Measurements from ENCODE around the gene PIK3AP1. TPM values are rescaled to one million over a fixed set of nuclear protein-coding genes. Genes with fewer than 3 reads are reported as not detected.

PIK3AP1 gene, protein sequence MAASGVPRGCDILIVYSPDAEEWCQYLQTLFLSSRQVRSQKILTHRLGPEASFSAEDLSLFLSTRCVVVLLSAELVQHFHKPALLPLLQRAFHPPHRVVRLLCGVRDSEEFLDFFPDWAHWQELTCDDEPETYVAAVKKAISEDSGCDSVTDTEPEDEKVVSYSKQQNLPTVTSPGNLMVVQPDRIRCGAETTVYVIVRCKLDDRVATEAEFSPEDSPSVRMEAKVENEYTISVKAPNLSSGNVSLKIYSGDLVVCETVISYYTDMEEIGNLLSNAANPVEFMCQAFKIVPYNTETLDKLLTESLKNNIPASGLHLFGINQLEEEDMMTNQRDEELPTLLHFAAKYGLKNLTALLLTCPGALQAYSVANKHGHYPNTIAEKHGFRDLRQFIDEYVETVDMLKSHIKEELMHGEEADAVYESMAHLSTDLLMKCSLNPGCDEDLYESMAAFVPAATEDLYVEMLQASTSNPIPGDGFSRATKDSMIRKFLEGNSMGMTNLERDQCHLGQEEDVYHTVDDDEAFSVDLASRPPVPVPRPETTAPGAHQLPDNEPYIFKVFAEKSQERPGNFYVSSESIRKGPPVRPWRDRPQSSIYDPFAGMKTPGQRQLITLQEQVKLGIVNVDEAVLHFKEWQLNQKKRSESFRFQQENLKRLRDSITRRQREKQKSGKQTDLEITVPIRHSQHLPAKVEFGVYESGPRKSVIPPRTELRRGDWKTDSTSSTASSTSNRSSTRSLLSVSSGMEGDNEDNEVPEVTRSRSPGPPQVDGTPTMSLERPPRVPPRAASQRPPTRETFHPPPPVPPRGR
- 10 to 100 TPM; 17.5 to 64.4 (median 23.7) TPM for total RNA-seq

DNA sequence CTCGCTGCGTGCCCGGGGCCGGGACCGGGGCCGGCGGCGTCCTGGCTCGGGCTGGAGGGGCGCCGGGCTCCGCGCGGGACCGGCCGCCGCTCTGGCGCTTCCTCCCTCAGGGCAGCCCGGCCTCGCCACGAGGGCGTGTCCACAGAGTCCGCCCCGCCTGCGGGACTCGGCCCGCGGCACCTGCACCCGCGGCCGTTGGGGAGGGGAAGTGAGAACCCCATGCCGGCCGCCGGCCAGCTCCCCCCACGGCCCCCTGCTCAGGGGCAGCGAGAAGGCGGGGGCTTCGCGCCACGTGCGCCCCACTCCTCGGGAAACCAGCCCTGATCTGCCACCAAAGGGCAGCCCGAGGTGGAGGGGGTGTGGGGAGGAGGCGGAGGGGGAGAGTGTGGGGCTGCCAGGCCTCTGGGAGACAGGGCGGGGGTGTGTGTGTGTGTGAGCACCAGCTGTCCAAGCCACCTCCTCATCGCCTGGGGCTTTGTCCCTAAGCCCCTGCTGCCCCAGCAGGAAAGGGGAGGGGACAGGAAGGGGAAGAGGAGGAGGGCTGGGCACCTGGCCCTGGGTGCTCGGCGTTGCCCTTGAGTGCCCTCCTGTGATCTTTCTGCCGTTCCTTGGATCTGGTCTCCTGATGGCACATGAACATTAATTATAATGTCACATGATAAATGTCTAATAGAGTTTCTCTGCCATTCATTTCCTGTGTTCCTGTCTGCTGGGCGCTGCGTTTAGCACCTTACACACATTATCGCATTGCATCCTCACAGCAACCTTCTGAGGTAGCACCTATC is at the start of gene PIK3AP1:
Gene PIK3AP1 (minus strand): TSS at position 93 of the 785 bp plus-strand sequence. CDS start 120 bp downstream, outside the sequence.
- TF ChIP-seq, protein P1, sequence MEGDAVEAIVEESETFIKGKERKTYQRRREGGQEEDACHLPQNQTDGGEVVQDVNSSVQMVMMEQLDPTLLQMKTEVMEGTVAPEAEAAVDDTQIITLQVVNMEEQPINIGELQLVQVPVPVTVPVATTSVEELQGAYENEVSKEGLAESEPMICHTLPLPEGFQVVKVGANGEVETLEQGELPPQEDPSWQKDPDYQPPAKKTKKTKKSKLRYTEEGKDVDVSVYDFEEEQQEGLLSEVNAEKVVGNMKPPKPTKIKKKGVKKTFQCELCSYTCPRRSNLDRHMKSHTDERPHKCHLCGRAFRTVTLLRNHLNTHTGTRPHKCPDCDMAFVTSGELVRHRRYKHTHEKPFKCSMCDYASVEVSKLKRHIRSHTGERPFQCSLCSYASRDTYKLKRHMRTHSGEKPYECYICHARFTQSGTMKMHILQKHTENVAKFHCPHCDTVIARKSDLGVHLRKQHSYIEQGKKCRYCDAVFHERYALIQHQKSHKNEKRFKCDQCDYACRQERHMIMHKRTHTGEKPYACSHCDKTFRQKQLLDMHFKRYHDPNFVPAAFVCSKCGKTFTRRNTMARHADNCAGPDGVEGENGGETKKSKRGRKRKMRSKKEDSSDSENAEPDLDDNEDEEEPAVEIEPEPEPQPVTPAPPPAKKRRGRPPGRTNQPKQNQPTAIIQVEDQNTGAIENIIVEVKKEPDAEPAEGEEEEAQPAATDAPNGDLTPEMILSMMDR (IDR thresholded peaks at IDR 0.05; ENCODE audit: low read depth) = no peak

DNA sequence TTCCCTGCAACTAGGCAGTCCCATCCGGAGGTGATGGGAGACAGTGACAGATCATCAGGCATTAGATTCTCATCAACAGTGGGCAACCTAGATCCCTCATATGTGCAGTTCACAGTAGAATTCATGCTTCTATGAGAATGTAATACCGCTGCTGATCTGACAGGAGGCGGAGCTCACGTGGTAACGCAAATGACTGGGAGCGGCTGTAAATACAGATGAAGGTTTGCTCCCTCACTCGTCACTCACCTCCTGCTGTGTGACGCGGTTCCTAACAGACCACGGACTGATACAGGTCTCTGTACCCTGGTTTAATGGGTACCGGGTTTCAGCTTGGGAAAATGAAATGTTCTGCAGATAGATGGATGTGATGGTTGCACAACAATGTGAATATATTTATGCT is 47.8 kb upstream of the PIK3AP1 start:
- TF ChIP-seq, protein P1 (IDR thresholded peaks at IDR 0.05; ENCODE audit: low read depth) = no peak

DNA sequence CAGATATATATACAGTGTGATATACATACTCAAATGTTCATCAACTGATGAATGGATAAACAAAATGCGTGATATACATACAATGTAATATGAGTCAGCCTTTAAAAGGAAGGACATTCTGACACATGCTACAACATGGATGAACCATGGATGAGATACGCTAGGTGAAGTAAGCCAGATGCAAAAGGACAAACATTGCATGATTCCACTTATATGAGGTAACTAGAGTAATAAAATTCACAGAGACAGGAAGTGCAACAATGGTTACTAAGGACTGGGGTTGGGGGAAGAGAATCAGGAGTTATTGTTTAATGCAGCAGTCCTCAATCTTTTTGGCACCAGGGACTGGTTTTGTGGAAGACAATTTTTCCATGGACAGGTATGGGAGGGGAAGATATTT is 47.3 kb upstream of the PIK3AP1 start:
- TF ChIP-seq, protein P1 (IDR thresholded peaks at IDR 0.05; ENCODE audit: low read depth) = no peak

DNA sequence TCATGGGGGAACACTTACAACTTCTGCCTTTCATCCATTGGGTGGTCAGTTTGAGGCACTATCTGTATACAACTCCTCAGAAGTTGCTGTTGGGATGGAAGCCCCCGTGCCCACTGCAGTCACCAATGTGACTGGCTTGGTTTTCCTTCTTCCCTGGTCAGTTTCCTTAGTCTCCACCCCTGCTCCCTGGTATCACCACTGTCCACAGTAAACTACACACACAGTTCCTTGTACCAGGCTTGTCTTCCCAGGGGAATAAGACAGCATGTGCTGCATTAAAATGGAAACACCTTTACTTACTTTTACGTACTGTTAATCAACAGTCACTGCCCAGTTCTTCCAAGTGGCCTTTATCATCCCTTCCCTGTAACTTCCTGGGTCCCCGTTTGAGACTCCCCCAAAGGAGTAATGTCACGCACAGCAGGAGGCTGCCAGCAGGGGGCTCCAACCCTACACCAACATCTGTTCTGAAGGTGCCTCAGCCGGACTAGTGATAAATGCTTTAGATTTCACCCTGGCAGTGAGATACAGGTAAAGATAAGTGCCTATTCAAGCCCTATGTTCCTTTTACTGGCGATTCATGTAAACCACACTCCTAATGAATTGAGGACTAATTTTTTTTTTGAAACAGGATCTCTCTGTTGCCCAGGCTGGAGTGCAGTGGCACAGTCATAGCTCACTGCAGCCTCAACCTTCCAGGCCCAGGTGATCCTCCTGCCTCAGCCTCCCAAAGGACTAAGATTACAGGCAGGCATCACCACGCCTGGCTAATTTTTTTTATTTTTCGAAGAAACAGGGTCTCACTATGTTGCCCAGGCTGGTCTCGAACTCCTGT is 45.3 kb upstream of the PIK3AP1 start:
- TF ChIP-seq, protein P1 (IDR thresholded peaks at IDR 0.05; ENCODE audit: low read depth) = no peak

DNA sequence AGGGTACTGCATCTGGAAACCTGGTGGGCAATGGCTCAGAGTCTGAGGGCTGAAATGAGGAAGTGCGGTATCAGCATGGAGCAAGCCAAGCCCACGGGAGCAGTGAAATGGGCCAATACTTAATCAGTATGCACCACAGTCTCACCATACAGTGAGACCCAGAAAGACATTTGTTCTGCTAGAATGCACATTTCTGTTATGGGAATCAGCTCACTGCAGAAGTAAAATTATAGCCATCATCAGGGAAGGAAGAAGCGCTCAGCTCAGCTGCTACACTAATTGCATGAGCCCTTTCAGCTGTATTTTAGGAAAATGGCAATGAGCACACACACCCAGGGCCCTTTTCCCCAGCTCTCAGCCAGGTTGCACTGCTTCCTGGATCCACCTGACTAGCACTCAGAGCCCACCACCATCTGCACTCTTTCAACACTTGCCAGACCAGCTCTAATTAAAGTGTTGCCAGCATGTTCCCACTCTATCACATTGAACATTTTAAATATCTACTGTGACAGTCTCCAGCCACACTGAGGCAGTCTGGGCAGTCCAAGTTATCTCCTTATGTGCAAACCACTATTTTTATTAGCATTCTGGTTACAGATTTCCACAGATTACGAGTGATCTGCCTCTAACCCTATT is 44.2 kb upstream of the PIK3AP1 start:
- TF ChIP-seq, protein P1 (IDR thresholded peaks at IDR 0.05; ENCODE audit: low read depth) = no peak

DNA sequence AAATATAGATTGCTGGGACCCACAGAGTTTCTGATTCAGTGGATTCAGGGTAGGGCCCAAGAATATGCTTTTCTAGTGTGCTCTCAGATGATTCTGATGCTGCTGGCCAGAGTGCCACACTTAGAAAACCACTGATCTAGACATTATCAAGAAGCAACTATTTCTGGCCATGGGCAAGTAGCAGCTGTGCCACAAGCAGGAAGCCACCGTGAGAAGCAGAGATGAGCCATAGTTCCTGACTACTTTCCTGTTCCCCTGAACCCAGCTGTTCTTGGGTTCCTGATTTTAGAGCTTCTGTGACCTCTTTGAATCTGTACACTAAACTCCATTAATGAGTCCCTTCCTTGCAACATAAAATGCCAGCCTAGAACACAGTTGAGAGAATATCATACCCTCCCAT is 38.1 kb upstream of the PIK3AP1 start:
- TF ChIP-seq, protein P1 (IDR thresholded peaks at IDR 0.05; ENCODE audit: low read depth) = no peak
